DND-41 (cell line): ENCODE results near the gene SYNJ1.

Source experiments
- CTCF ChIP-seq: IDR thresholded peaks from 2 replicates; pipeline ENCODE4 v1.5.1; 2012; ENCODE audit warnings: borderline replicate concordance, low read length, moderate library complexity, mild to moderate bottlenecking; ENCODE audit not compliant: poor library complexity, severe bottlenecking; ENCODE audit errors: extremely low read depth
- EZH2 ChIP-seq: IDR thresholded peaks from 3 replicates; pipeline ENCODE4 v1.6.1; 2012; ENCODE audit warnings: borderline replicate concordance, low read depth, mild to moderate bottlenecking, moderate library complexity, low read length, inconsistent platforms; ENCODE audit not compliant: severe bottlenecking

- no peak for TF ChIP-seq CTCF
- no peak for TF ChIP-seq EZH2
Measured at GRCh38 chr21:32585042-32585710, 142.6 kb downstream of the SYNJ1 start, which contains the start of gene TCP10L.
